Head of caudate nucleus (tissue), 42 donors: ENCODE data around the gene SGCD.

ENCODE experiments used
- DNase-seq, 42 donors: peaks; one replicate each; pipeline versions ENCODE4 v3.0.0 to v3.0.0-alpha.2; 2020 to 2021; ENCODE audit warnings: mixed read lengths in 7 of 42
- intact Hi-C: fragments of 100-400 bp; cut with DNase I; formaldehyde crosslinking; loops from one replicate; pipeline ENCODE4 v1.15.0; 2022

Gene SGCD

GRCh38 chr5:156531199-156531598 lies 204.2 kb downstream of the SGCD start:
- intact Hi-C loops: no loop called here
- DNase-seq: no peak

DNA sequence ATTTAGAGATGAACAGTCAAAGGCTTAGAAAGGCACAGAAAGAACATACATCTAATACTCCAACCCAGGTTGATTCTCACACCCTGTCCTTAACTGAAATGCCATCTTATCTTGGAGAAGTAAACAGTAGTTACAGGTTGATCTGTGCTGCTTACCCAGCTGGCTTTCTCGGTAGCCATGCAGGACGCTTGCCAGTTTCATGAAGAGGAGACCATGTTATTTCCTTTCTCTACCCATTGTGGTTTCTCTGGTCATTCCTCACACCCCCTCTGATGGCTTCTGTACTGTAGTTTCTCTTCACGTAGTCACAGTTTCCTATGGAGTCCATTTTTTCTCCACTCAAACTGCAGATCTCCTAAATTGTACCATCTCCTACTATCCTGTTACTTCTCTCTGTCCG lies 206.0 kb downstream of the SGCD start:
- intact Hi-C loops: no loop called here

GRCh38 chr5:156534085-156534484 lies 207.1 kb downstream of the SGCD start:
- intact Hi-C loops: no loop called here
- no peak for DNase-seq

More for the DNA sequence above, 206.0 kb downstream of the SGCD start:
- no peak for DNase-seq

DNA sequence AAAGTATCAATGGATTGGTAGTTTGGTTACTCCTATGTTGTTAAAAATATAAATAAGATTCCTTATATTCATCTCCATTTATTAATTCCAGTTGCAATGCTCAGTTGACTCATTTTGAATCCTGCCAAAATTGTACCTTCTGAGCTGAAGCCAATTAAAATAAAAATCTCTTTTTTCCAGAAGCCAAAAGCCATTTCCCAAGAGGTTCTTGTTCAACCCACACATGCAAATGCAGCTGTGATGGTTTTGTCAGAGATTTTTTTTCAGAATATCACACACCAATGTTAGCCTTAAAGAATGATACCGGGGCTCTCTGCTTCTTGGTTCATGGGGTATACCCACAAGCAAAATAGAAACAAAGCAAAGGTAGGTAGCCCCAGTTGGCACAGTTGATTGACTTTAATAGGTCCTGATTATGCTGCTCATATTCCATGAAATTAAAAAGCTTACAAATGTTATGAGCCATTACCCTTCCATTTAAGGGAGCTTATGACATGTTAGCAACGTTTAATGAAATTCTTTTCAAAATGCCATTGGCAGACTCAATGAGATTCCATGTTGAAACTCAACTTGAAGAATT lies 208.0 kb downstream of the SGCD start:
- intact Hi-C loops: no loop called here
- peak in 5 of 42 donors; percentile 5 to 21 (median 7) for DNase-seq

DNA sequence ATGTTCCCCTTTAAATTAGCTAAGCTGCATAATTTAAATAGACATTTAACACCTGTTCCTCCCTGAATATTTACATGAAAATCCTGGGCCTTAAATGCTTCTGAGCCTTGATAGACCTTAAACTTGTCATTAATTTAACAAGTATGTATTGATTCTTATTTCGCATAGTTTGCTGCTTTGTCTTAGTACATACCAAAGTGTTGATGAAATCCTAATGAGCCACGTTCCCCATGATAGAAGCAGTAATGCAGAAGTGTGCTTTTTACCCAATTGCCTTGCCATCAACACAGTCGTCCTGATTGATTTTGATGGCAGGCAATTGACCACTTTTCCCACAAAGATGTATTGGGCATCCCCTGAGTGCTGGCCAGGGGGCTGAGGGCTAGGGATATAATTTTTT lies 213.5 kb downstream of the SGCD start:
- intact Hi-C loops: no loop called here
- DNase-seq: no peak

GRCh38 chr5:156541582-156541981 lies 214.6 kb downstream of the SGCD start:
- intact Hi-C loops: no loop called here
- DNase-seq: no peak

GRCh38 chr5:156543348-156544145 lies 216.6 kb downstream of the SGCD start:
- no peak for DNase-seq
- intact Hi-C loops: no loop called here

DNA sequence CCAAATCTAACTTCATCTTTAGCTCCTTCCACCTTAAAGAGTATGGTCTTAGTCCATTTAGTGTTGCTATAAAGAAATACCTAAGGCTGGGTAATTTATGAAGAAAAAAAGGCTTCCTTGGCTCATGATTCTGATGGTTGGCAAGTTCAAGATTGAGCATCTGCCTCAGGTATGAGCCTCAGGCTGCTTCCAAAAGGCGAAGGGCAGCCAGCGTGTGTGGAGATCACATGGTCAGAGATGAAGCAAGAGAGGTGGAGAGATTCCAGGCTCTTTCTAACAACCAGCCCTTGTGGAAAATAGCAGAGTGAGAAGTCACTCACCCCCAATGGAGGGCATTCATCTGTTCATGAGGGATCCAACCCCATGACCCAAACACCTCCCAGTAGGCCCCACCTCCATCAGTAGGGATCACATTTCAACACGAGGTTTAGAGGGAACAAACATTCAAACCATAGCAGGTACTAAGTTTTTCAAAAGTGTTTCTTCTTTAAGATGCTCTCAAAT lies 225.9 kb downstream of the SGCD start:
- intact Hi-C loops: no loop called here
- no peak for DNase-seq

DNA sequence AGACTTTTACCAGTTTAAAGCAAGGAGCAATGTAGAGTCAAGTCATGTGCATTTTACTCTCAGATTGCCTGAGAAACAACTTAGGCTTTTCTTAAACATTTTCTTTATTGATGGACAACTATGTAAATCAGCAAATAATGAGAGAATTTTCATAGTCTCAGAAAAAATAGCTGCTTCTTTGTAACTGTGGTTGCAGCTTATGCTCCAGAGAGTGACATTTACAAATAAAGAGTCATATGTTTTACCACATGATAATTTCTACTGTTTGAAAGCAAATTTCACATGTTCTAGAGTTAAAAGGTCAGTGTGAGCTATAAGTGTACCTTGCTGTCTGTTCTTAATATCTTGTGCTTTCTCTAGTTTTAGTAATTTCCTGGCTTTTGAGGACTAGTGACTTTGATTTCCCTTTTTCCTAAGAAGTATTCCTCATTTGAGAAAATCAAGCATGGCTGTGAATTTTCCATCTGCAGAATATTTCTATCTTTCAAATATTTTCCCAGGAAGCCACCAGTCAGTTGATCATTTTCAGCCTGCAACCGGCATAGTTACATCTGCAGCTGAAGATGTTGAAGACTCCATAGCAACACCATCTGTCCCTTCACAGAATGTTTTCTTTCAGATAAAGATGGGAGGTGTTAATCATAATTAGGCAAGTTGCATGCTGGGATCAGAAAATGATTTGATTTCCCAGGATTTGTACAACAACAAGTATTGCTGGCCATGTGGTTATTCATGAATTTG lies 229.9 kb downstream of the SGCD start:
- no peak for DNase-seq
- intact Hi-C loops: no loop called here

GRCh38 chr5:156560002-156560401 lies 233.0 kb downstream of the SGCD start:
- DNase-seq: no peak
- intact Hi-C loops: no loop called here

- DNase-seq: no peak
- intact Hi-C loops: no loop called here
Observed at GRCh38 chr5:156561651-156562050, 234.7 kb downstream of the SGCD start.

- peak in 11 of 42 donors; percentile 3 to 58 (median 35) for DNase-seq
- intact Hi-C loops: no loop called here
Observed at GRCh38 chr5:156570615-156571014, 243.7 kb downstream of the SGCD start.

GRCh38 chr5:156581725-156582124 lies 254.8 kb downstream of the SGCD start:
- DNase-seq: no peak
- intact Hi-C loops: no loop called here

- intact Hi-C loops: no loop called here
- no peak for DNase-seq
Observed at GRCh38 chr5:156582193-156582598, 255.2 kb downstream of the SGCD start.

DNA sequence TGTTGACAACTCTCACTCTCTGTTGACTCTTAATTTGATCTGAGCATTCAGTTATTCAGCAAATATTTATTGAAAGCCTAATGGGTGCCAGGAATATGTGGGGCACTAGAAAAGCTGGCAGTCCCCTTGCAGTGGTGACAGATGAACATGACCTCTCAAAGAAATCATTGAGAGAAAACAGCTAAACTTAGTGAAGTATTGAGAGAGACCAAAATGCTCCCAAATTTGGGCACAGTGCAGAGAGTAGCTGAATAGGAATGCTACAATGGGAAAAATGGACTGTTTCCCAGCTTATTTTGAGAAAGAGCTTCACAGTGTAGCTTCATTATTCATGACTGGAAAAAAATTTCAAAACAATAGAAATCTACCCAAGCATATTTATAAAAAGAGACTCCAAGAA lies 257.9 kb downstream of the SGCD start:
- no peak for DNase-seq
- intact Hi-C loops: no loop called here

DNA sequence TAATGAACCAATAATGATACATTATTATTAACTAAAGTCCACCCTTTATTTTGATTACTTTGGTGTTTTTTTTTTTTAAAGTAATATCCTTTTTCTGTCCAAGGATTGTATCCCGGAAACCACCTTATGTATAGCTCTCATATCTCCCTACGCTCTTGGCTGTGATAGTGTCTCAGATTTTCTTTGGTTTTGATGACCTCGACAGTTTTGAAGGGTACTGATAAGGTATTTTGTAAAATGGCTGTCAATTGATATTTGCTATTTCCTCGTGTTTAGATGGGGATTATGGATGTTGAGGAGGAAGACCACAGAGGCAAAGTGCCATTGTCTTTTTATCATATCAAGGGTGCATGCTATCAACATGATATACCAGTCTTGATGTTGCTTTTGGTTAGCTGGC lies 259.0 kb downstream of the SGCD start:
- intact Hi-C loops: no loop called here
- DNase-seq: no peak

- no peak for DNase-seq
- intact Hi-C loops: no loop called here
Observed at GRCh38 chr5:156587012-156587411, 260.0 kb downstream of the SGCD start.

DNA sequence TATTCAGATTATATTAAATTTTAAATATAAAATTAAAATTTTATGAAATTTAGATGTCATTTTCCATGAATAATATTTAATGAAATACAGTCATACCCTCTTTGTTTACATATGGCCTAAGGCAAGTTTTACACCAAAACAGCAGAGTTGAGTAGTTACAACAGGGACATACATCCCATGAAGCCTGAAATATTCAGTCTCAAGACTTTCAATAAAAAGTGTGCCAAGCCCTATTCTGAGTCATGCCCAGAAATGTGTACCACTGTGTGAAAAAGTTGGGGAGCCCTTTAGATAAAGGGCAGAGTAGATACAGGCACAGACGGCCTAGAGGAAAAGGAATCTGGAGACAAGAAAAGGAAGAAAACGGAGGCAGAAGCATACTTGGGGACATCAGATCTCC lies 261.3 kb downstream of the SGCD start:
- intact Hi-C loops: no loop called here
- DNase-seq: no peak

- intact Hi-C loops: no loop called here
- DNase-seq: no peak
Observed at GRCh38 chr5:156589104-156589945, 262.4 kb downstream of the SGCD start.
